ENCODE data around the gene GAB1. TPM values are rescaled to one million over a fixed set of nuclear protein-coding genes. Genes with fewer than 3 reads are reported as not detected.

GAB1 gene
- total and polyA plus RNA-seq, 11 donors = 15.3 to 130 (median 80.4) TPM

DNA sequence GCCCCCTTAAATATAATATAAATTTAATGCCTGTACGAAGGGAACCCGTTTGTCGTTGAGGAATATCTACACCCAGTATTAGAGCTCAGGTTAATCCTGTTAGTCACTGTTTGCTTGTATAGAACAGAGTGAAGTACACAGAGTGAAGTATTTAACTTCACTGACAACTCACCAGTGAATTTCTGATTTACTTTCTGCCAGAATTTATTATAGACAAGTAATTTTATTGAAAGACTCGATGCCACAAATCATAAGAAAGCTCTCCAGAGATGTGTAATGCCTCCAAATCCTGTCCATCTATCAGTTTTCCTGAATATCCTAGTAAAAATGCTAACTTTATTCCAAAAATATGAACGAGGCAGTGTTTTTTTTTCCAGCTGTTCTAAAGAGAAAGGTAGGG lies 1.6 kb downstream of the GAB1 start:
- 24 to 32% (median 26%) methylated on average over 5 of the region's 5 CpGs for WGBS, 4 donors
- Histone ChIP-seq H3K9me3 (no peaks in the 10 kb centered on the region), H3K36me3 (no peaks in the 10 kb centered on the region), H3K27ac (peak overlapping the region in 10 of 12 donors; percentile 92 to 99 (median 95)), H3K4me1 (peaks cover 0 to 59% (median 34%) of the 10 kb centered on the region in 12 donors), H3K4me3 (peak overlapping the region in 11 of 12 donors; percentile 64 to 99 (median 95)), H3K27me3 (no peaks in the 10 kb centered on the region)
- TF ChIP-seq POLR2A (IDR thresholded peaks at IDR 0.05) = no peak
- TF ChIP-seq CTCF (IDR thresholded peaks at IDR 0.05) = no peak
- DNase-seq (no peak), ATAC-seq (no peak)
- intact Hi-C loops (cut with DNase I) = loop anchor here (5.0 to 10.0 kb wide), 19 partner anchors 39 to 176 kb away; partner anchors contain the start of gene SMARCA5 (in 1 of the 10)

- TF ChIP-seq POLR2A (IDR thresholded peaks at IDR 0.05) (no peak), CTCF (IDR thresholded peaks at IDR 0.05) (no peak)
- WGBS, 4 donors = 37 to 66% (median 48%) methylated on average over 2 of the region's 2 CpGs
- DNase-seq = no peak
- Histone ChIP-seq H3K27me3 (no peaks in the 10 kb centered on the region), H3K27ac (peak overlapping the region in 9 of 12 donors; percentile 11 to 99 (median 95)), H3K9me3 (no peaks in the 10 kb centered on the region), H3K4me1 (peaks cover 0 to 71% (median 46%) of the 10 kb centered on the region in 12 donors), H3K36me3 (no peaks in the 10 kb centered on the region), H3K4me3 (peak overlapping the region in 6 of 12 donors; percentile 95 to 99 (median 97))
- ATAC-seq = no peak
- intact Hi-C loops (cut with DNase I) = loop anchor here (5.0 to 10.0 kb wide), 19 partner anchors 38 to 175 kb away; partner anchors contain the start of gene SMARCA5 (in 1 of the 10)
Observed at GRCh38 chr4:143339497-143339896, 2.8 kb downstream of the GAB1 start.

- WGBS, 4 donors = 51 to 94% (median 62%) methylated on average over 1 to 2 of the region's 2 CpGs
- H3K9me3 ChIP-seq = no peaks in the 10 kb centered on the region
- peak overlapping the region in 11 of 12 donors; percentile 7 to 99 (median 74) for H3K27ac ChIP-seq
- ATAC-seq (peak; percentile 10 to 55 (median 26)), DNase-seq (peak in 3 of 5 donors; percentile 34 to 59 (median 36))
- H3K4me3 ChIP-seq = peak overlapping the region in 1 of 12 donors; percentile 9
- no peaks in the 10 kb centered on the region for H3K36me3 ChIP-seq
- peaks cover 3 to 78% (median 51%) of the 10 kb centered on the region in 12 donors for H3K4me1 ChIP-seq
- no peak for TF ChIP-seq CTCF (IDR thresholded peaks at IDR 0.05)
- TF ChIP-seq POLR2A (IDR thresholded peaks at IDR 0.05) = no peak
- intact Hi-C loops (cut with DNase I) = loop anchor here in 1 of 10 donors (10.0 kb wide), 1 partner anchor 54 kb away; no protein-coding TSS in a partner anchor
- H3K27me3 ChIP-seq = no peaks in the 10 kb centered on the region
Observed at GRCh38 chr4:143341186-143341755, 4.6 kb downstream of the GAB1 start.

DNA sequence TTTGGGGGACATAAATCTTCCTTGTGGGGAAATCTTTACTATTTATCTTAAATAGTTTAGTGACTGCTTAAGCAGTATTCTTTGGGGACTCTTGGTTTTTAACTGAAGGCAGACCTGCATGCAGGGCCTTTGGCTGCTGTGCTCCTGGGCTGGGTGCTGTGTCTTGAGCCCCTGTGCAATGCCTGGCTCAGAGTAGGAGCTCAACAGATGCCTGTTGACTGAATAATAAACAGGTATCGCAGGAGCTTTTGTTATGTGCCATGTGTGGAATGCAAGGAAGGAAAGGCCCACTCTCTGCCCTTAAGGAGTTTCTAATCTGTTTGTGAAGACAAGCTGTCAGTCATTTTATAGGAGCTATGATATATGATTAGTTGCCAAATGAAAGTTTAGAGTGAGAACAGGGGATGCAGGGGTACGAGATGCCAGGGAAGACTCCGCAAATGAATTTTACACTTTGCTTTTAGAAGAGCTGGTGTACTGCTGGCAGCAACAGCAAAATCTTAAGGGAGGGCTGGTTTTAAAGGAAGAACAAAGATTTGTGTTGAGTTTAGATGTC lies 6.7 kb downstream of the GAB1 start:
- ATAC-seq = no peak
- intact Hi-C loops (cut with DNase I) = loop anchor here in 1 of 10 donors (10.0 kb wide), 1 partner anchor 51 kb away; no protein-coding TSS in a partner anchor
- H3K9me3 ChIP-seq = no peaks in the 10 kb centered on the region
- no peak for DNase-seq
- 66 to 74% (median 70%) methylated on average over 3 of the region's 3 CpGs for WGBS, 4 donors
- H3K27me3 ChIP-seq = no peaks in the 10 kb centered on the region
- peak overlapping the region in 1 of 12 donors; percentile 9 for H3K4me3 ChIP-seq
- no peaks in the 10 kb centered on the region for H3K36me3 ChIP-seq
- no peak for TF ChIP-seq POLR2A (IDR thresholded peaks at IDR 0.05)
- TF ChIP-seq CTCF (IDR thresholded peaks at IDR 0.05) = no peak
- peak overlapping the region in 4 of 12 donors; percentile 52 to 70 (median 68) for H3K27ac ChIP-seq
- H3K4me1 ChIP-seq = peaks cover 3 to 85% (median 54%) of the 10 kb centered on the region in 12 donors

Measured in heart left ventricle (tissue), 16 donors.